OCI-LY1 (cell line): ENCODE results near the gene NR2F1-AS1.

ENCODE experiments used
- H2AFZ ChIP-seq: fragments of 200-600 bp; sonication (generic), shearing (Covaris generic); 2 replicates; pipeline ENCODE4 v1.6.0; 2014; ENCODE audit warnings: antibody characterized with exemption, mild to moderate bottlenecking, low read length
- H3F3A ChIP-seq: fragments of 200-600 bp; sonication (generic), shearing (Covaris generic); 2 replicates; pipeline ENCODE4 v1.6.0; 2014; ENCODE audit warnings: mild to moderate bottlenecking, antibody characterized with exemption, low read length, moderate library complexity; ENCODE audit not compliant: insufficient read depth
- H3K27ac ChIP-seq: fragments of 200-600 bp; sonication (generic); 2 replicates; pipeline ENCODE4 v1.5.1; 2014; ENCODE audit warnings: low read length, mixed run types, mild to moderate bottlenecking, low read depth; ENCODE audit not compliant: poor library complexity, severe bottlenecking
- H3K27me3 ChIP-seq: fragments of 200-600 bp; sonication (generic); 2 replicates; pipeline ENCODE4 v1.6.0; 2014; ENCODE audit warnings: antibody characterized with exemption, mild to moderate bottlenecking, low read length, moderate library complexity; ENCODE audit not compliant: insufficient read depth
- H3K36me3 ChIP-seq: fragments of 200-600 bp; sonication (generic); 2 replicates; pipeline ENCODE4 v1.6.1; 2014; ENCODE audit warnings: mild to moderate bottlenecking, antibody characterized with exemption, low read length, moderate library complexity, mixed read lengths; ENCODE audit not compliant: insufficient read depth
- H3K4me1 ChIP-seq: fragments of 200-600 bp; sonication (generic); 2 replicates; pipeline ENCODE4 v1.5.1; 2014; ENCODE audit warnings: mild to moderate bottlenecking, low read length, moderate library complexity; ENCODE audit not compliant: insufficient read depth, severe bottlenecking
- H3K4me2 ChIP-seq: fragments of 200-600 bp; sonication (generic), shearing (Covaris generic); 2 replicates; pipeline ENCODE4 v1.6.1; 2014; ENCODE audit warnings: low read length
- H3K4me3 ChIP-seq: fragments of 200-600 bp; sonication (generic); 2 replicates; pipeline ENCODE4 v1.5.1; 2014; ENCODE audit warnings: low read length, low read depth, mild to moderate bottlenecking, mixed read lengths; ENCODE audit not compliant: poor library complexity, severe bottlenecking
- H3K79me2 ChIP-seq: fragments of 200-600 bp; shearing (Covaris generic); 2 replicates; pipeline ENCODE4 v1.6.1; 2016; ENCODE audit warnings: mixed run types, low read length, mixed read lengths; ENCODE audit not compliant: insufficient read depth
- H3K9ac ChIP-seq: fragments of 200-600 bp; sonication (generic), shearing (Covaris generic); 2 replicates; pipeline ENCODE4 v1.6.1; 2014; ENCODE audit warnings: mild to moderate bottlenecking, low read length, mixed read lengths
- H3K9me2 ChIP-seq: fragments of 200-600 bp; sonication (generic), shearing (Covaris generic); 2 replicates; pipeline ENCODE4 v1.6.1; 2014; ENCODE audit warnings: low read depth, mild to moderate bottlenecking, low read length, mixed read lengths
- H3K9me3 ChIP-seq: fragments of 200-600 bp; shearing (Covaris generic); 2 replicates; pipeline ENCODE4 v1.6.1; 2014; ENCODE audit warnings: low read length, mixed read lengths
- H4K20me1 ChIP-seq: fragments of 200-600 bp; sonication (generic), shearing (Covaris generic); 2 replicates; pipeline ENCODE4 v1.6.0; 2016; ENCODE audit warnings: mild to moderate bottlenecking, low read length; ENCODE audit not compliant: insufficient read depth
- EZH2 ChIP-seq: fragments of 200-600 bp; sonication (generic), shearing (Covaris generic); IDR thresholded peaks from 2 replicates; pipeline ENCODE4 v1.8.0; 2017; ENCODE audit warnings: borderline replicate concordance, mixed run types, mild to moderate bottlenecking, antibody characterized with exemption, low read length, moderate library complexity, mixed read lengths
- TF ChIP-seq, protein P1 (sequence below): fragments of 200-600 bp; sonication (generic), shearing (Covaris generic); IDR thresholded peaks from 2 replicates; pipeline ENCODE4 v1.5.1; 2017; ENCODE audit warnings: mild to moderate bottlenecking, antibody characterized with exemption, low read length, moderate library complexity, mixed read lengths

Gene NR2F1-AS1

DNA sequence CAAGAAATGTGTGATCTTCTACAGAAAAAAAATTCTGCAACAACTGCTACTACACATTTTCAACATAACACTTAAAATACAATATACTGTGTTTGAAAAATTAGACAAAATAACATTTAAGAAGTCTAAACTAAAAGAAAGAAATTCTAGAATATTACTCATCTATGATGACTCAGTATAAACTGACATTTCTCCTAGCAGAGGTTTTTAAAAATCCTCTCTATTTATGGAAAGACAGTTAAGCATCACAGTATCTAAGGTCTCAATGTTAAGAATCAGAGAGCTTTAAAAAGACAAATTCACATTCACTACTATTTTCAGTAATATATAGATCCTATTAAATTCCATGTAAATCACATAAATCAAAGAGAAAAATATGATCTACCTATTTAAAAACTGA, 61.3 kb downstream of the NR2F1-AS1 start:
- no peaks in the 10 kb centered on the region for H4K20me1 ChIP-seq
- H3K27ac ChIP-seq, result no peak overlapping the region
- no peak for TF ChIP-seq EZH2
- TF ChIP-seq, protein P1, sequence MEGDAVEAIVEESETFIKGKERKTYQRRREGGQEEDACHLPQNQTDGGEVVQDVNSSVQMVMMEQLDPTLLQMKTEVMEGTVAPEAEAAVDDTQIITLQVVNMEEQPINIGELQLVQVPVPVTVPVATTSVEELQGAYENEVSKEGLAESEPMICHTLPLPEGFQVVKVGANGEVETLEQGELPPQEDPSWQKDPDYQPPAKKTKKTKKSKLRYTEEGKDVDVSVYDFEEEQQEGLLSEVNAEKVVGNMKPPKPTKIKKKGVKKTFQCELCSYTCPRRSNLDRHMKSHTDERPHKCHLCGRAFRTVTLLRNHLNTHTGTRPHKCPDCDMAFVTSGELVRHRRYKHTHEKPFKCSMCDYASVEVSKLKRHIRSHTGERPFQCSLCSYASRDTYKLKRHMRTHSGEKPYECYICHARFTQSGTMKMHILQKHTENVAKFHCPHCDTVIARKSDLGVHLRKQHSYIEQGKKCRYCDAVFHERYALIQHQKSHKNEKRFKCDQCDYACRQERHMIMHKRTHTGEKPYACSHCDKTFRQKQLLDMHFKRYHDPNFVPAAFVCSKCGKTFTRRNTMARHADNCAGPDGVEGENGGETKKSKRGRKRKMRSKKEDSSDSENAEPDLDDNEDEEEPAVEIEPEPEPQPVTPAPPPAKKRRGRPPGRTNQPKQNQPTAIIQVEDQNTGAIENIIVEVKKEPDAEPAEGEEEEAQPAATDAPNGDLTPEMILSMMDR, result no peak
- H3K9me2 ChIP-seq, result no peaks in the 10 kb centered on the region
- no peaks in the 10 kb centered on the region for H3K36me3 ChIP-seq
- H3K79me2 ChIP-seq, result no peaks in the 10 kb centered on the region
- no peak overlapping the region for H3K4me3 ChIP-seq
- H3K4me1 ChIP-seq, result no peaks in the 10 kb centered on the region
- no peak overlapping the region for H3K9ac ChIP-seq
- H3F3A ChIP-seq, result no peaks in the 10 kb centered on the region
- no peak overlapping the region for H3K4me2 ChIP-seq
- H2AFZ ChIP-seq, result no peak overlapping the region
- no peaks in the 10 kb centered on the region for H3K9me3 ChIP-seq
- H3K27me3 ChIP-seq, result no peaks in the 10 kb centered on the region

DNA sequence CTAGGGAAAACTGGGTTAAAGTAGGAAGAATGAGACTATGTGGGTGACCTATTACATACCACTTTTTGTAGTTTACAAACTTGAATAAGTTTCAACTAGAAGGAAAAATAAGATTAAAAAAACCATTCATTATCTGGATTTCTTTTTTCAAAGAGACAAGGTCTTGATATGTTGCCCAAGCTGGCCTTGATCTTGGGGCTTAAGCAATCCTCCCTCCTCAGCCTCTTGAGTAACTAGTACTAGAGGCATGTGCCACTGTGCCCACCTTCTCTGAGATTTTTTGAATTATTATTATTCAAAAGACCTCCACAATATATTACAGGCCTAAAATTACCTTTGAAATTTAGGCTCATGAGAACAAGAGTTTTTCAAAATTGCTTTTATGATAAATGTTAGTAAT, 63.2 kb downstream of the NR2F1-AS1 start:
- Histone ChIP-seq H3K9ac (no peak overlapping the region), H3K9me3 (no peaks in the 10 kb centered on the region), H3K36me3 (no peaks in the 10 kb centered on the region), H3K9me2 (no peaks in the 10 kb centered on the region), H4K20me1 (no peaks in the 10 kb centered on the region), H2AFZ (no peak overlapping the region), H3K27me3 (no peaks in the 10 kb centered on the region), H3K79me2 (no peaks in the 10 kb centered on the region), H3F3A (no peaks in the 10 kb centered on the region), H3K4me3 (no peak overlapping the region), H3K4me2 (no peak overlapping the region), H3K4me1 (no peaks in the 10 kb centered on the region), H3K27ac (no peak overlapping the region)
- TF ChIP-seq EZH2, result no peak
- TF ChIP-seq, protein P1, result no peak

DNA sequence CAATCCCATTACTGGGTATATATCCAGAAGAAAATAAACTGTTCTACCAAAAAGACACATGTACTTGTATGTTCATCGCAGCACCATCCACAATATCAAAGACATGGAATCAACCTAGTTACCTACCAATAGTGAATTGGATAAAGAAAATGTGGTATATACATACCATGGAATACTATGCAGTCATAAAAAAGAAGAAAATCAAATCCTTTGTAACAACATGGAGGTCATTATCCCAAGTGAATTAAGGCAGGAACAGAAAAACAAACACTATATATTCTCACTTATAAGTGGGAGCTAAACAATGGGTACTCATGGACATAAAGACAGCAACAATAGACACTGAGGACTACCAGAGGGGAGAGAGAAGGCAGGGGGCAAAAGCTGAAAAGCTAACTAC, 67.7 kb downstream of the NR2F1-AS1 start:
- no peak overlapping the region for H2AFZ ChIP-seq
- no peak overlapping the region for H3K9ac ChIP-seq
- no peaks in the 10 kb centered on the region for H3K9me2 ChIP-seq
- no peak for TF ChIP-seq EZH2
- TF ChIP-seq, protein P1, result no peak
- H3K27ac ChIP-seq, result no peak overlapping the region
- H4K20me1 ChIP-seq, result no peaks in the 10 kb centered on the region
- H3K36me3 ChIP-seq, result no peaks in the 10 kb centered on the region
- no peaks in the 10 kb centered on the region for H3K79me2 ChIP-seq
- no peaks in the 10 kb centered on the region for H3K27me3 ChIP-seq
- no peaks in the 10 kb centered on the region for H3K4me1 ChIP-seq
- H3K4me3 ChIP-seq, result no peak overlapping the region
- H3F3A ChIP-seq, result no peaks in the 10 kb centered on the region
- no peaks in the 10 kb centered on the region for H3K9me3 ChIP-seq
- no peak overlapping the region for H3K4me2 ChIP-seq
